ENCODE data around the gene MEI1. TPM values are rescaled to one million over a fixed set of nuclear protein-coding genes. Genes with fewer than 3 reads are reported as not detected.

Gene MEI1
- not detected for polyA plus RNA-seq (2012; ENCODE audit: insufficient read depth, insufficient read length, low read depth)

- Histone ChIP-seq H3K4me1 (peaks cover 5% of the 10 kb centered on the region), H3K27me3 (no peaks in the 10 kb centered on the region), H3K4me3 (ENCODE audit: low read depth, low read length) (no peak within 1 kb of the TSS), H3K36me3 (no peaks in the 10 kb centered on the region), H3K9me3 (no peaks in the 10 kb centered on the region)
- TF ChIP-seq CTCF (IDR thresholded peaks at IDR 0.05; ENCODE audit: low read depth, low read length), result no peak
- peak; percentile 75 for DNase-seq
Observed at GRCh38 chr22:41699264-41700107, at the start of gene MEI1. Gene MEI1 (plus strand): TSS chr22:41699503. CDS start chr22:41699539, 36 bp downstream.

DNA sequence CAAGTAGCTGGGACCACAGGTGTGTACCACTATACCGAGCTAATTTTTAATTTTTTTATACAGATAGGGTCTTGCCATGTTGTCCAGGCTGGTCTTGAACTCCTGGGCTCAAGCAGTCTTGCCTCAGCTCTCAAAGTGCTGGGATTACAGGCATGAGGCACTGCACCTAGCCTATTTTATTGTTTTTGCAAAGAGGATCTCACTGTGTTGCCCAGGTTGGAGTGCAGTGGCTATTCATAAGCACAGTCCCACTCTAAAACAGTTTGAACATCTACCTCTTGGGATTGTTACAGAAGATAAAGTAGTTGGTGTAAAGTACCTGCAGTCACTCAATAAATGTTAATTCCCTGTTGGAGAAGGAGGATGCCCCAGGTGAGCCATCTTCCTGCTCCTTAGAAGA, 49.1 kb upstream of the MEI1 start:
- TF ChIP-seq CTCF (IDR thresholded peaks at IDR 0.05; ENCODE audit: low read depth, low read length), result no peak
- no peaks in the 10 kb centered on the region for H3K9me3 ChIP-seq
- H3K36me3 ChIP-seq, result peaks cover 86% of the 10 kb centered on the region
- no peaks in the 10 kb centered on the region for H3K27me3 ChIP-seq
- H3K4me1 ChIP-seq, result no peaks in the 10 kb centered on the region
- no peak overlapping the region for H3K4me3 ChIP-seq (ENCODE audit: low read depth, low read length)
- DNase-seq, result no peak

DNA sequence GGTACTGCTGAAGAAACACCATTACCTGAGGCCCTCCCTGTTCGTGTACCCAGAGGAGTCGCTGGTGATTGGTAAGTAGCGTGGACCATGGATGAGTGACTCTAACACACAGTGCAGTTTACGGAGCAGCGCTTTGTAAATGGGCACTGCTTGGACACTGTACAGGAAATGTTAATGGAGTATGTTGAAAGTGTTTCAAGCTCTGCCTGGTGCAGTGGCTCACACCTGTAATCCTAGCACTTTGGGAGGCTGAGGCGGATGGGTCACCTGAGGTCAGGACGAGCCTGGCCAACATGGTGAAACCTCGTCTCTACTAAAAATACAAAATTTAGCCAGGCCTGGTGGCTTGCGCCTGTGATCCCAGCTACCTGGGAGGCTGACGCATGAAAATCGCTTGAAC, 48.5 kb upstream of the MEI1 start:
- DNase-seq, result no peak
- H3K27me3 ChIP-seq, result no peaks in the 10 kb centered on the region
- H3K4me3 ChIP-seq (ENCODE audit: low read depth, low read length), result no peak overlapping the region
- no peaks in the 10 kb centered on the region for H3K9me3 ChIP-seq
- no peak for TF ChIP-seq CTCF (IDR thresholded peaks at IDR 0.05; ENCODE audit: low read depth, low read length)
- peaks cover 90% of the 10 kb centered on the region for H3K36me3 ChIP-seq
- no peaks in the 10 kb centered on the region for H3K4me1 ChIP-seq

GRCh38 chr22:41654322-41654721, 45.0 kb upstream of the MEI1 start:
- no peak for TF ChIP-seq CTCF (IDR thresholded peaks at IDR 0.05; ENCODE audit: low read depth, low read length)
- peaks cover 92% of the 10 kb centered on the region for H3K36me3 ChIP-seq

GRCh38 chr22:41656556-41656955, 42.7 kb upstream of the MEI1 start:
- no peak overlapping the region for H3K4me3 ChIP-seq (ENCODE audit: low read depth, low read length)
- peaks cover 97% of the 10 kb centered on the region for H3K36me3 ChIP-seq
- DNase-seq, result no peak
- no peaks in the 10 kb centered on the region for H3K4me1 ChIP-seq
- H3K9me3 ChIP-seq, result no peaks in the 10 kb centered on the region
- H3K27me3 ChIP-seq, result no peaks in the 10 kb centered on the region
- TF ChIP-seq CTCF (IDR thresholded peaks at IDR 0.05; ENCODE audit: low read depth, low read length), result no peak

More at GRCh38 chr22:41654322-41654721, 45.0 kb upstream of the MEI1 start:
- H3K27me3 ChIP-seq, result no peaks in the 10 kb centered on the region
- no peaks in the 10 kb centered on the region for H3K9me3 ChIP-seq
- no peak for DNase-seq
- no peaks in the 10 kb centered on the region for H3K4me1 ChIP-seq
- H3K4me3 ChIP-seq (ENCODE audit: low read depth, low read length), result no peak overlapping the region

- peaks cover 97% of the 10 kb centered on the region for H3K36me3 ChIP-seq
- no peaks in the 10 kb centered on the region for H3K9me3 ChIP-seq
- no peak for TF ChIP-seq CTCF (IDR thresholded peaks at IDR 0.05; ENCODE audit: low read depth, low read length)
- no peaks in the 10 kb centered on the region for H3K27me3 ChIP-seq
- no peaks in the 10 kb centered on the region for H3K4me1 ChIP-seq
- H3K4me3 ChIP-seq (ENCODE audit: low read depth, low read length), result no peak overlapping the region
- DNase-seq, result no peak
Observed at GRCh38 chr22:41657709-41658108, 41.6 kb upstream of the MEI1 start.
